Brain microvascular endothelial cell (primary cell): ENCODE results near the gene EPAS1.

Source experiments
- DNase-seq: peaks from one replicate; pipeline ENCODE4 v3.0.0-alpha.2; 2020
- H3K27ac ChIP-seq: fragments of 250-450 bp; sonication (Bioruptor Pico); 2 replicates; pipeline ENCODE4 v1.5.1; 2020; ENCODE audit warnings: mild to moderate bottlenecking, moderate library complexity
- H3K27me3 ChIP-seq: fragments of 250-450 bp; sonication (Bioruptor Pico); replicated peaks from 2 replicates; pipeline ENCODE4 v1.5.1; 2020; ENCODE audit warnings: mild to moderate bottlenecking
- H3K36me3 ChIP-seq: fragments of 250-450 bp; sonication (Bioruptor Pico); replicated peaks from 2 replicates; pipeline ENCODE4 v1.5.1; 2020; ENCODE audit warnings: mild to moderate bottlenecking
- H3K4me3 ChIP-seq: 2 replicates; pipeline ENCODE4 v1.5.1; 2011; ENCODE audit warnings: low read depth, mild to moderate bottlenecking, control low read depth, low read length, moderate library complexity
- CTCF ChIP-seq: IDR thresholded peaks from 2 replicates; pipeline ENCODE4 v1.5.1; 2011; ENCODE audit warnings: low read depth, mild to moderate bottlenecking, moderate library complexity, low read length, control low read depth, inconsistent platforms; ENCODE audit errors: missing control alignments
- in situ Hi-C: cut with HindIII; loops from 2 replicates; pipeline ENCODE4 v1.10.0; 2017; ENCODE audit warnings: low sequenced_read_pairs, low pct_ligation_motif_present

Gene EPAS1

GRCh38 chr2:46416739-46417403 lies 119.7 kb downstream of the EPAS1 start:
- TF ChIP-seq CTCF, result no peak
- Histone ChIP-seq H3K27me3 (no peaks in the 10 kb centered on the region), H3K36me3 (no peaks in the 10 kb centered on the region)

GRCh38 chr2:46420945-46421344 lies 123.7 kb downstream of the EPAS1 start:
- H3K36me3 ChIP-seq, result no peaks in the 10 kb centered on the region
- H3K27me3 ChIP-seq, result no peaks in the 10 kb centered on the region
- no peak overlapping the region for H3K27ac ChIP-seq
- H3K4me3 ChIP-seq, result no peak overlapping the region
- in situ Hi-C loops, result no loop called here
- TF ChIP-seq CTCF, result no peak
- DNase-seq, result no peak

More at GRCh38 chr2:46416739-46417403, 119.7 kb downstream of the EPAS1 start:
- Histone ChIP-seq H3K4me3 (no peak overlapping the region), H3K27ac (no peak overlapping the region)
- DNase-seq, result no peak
- in situ Hi-C loops, result no loop called here

- in situ Hi-C loops, result no loop called here
- no peak for TF ChIP-seq CTCF
- Histone ChIP-seq H3K27ac (no peak overlapping the region), H3K36me3 (no peaks in the 10 kb centered on the region), H3K27me3 (no peaks in the 10 kb centered on the region), H3K4me3 (no peak overlapping the region)
- no peak for DNase-seq
Observed at GRCh38 chr2:46421361-46421760, 124.2 kb downstream of the EPAS1 start.

GRCh38 chr2:46422717-46423394 lies 125.6 kb downstream of the EPAS1 start:
- H3K36me3 ChIP-seq, result no peaks in the 10 kb centered on the region
- no peak for DNase-seq
- H3K27me3 ChIP-seq, result no peaks in the 10 kb centered on the region
- in situ Hi-C loops, result no loop called here
- no peak for TF ChIP-seq CTCF
- H3K4me3 ChIP-seq, result no peak overlapping the region
- no peak overlapping the region for H3K27ac ChIP-seq

GRCh38 chr2:46424937-46425336 lies 127.7 kb downstream of the EPAS1 start:
- H3K27ac ChIP-seq, result no peak overlapping the region
- in situ Hi-C loops, result no loop called here
- no peaks in the 10 kb centered on the region for H3K27me3 ChIP-seq
- no peak for DNase-seq
- H3K36me3 ChIP-seq, result no peaks in the 10 kb centered on the region
- no peak for TF ChIP-seq CTCF
- H3K4me3 ChIP-seq, result no peak overlapping the region
